ENCODE measurements around the gene LMO4.

DNA sequence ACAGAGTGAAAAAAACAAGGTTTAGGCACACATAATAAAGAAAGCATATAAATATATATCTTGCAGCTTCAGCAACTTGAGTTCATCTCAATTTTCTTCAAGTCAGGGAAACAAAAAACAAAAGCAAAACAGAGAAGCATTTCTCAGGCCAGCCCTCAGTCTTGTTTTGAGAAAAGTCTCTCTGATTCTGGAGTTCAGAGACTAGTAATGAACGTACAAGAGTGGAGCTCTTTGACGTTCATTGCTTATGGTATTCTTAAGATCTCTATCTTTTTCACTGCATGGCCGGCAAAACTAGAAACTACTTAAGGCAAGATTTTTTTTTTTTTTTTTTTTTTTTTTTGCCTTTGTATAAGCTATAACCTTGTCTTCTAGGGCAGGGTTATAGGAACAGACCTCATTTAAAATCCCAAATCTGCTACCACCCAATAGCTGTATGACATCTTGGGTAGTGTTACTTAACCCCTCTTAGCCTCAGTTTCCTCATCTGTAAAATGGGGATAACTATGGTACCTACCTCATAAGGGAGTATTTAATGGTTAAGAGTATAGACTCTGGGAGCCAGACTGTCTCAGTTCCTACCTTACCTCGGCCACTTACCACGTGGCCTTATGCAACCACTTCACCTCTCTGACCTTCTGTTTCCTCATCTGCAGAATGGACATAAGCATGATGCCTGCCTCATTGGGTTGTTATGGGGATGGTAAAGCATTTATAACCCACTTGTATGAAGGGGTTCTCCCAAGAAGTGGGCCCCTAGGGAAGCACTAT, 33.6 kb downstream of the LMO4 start:
- TF ChIP-seq, protein P1, sequence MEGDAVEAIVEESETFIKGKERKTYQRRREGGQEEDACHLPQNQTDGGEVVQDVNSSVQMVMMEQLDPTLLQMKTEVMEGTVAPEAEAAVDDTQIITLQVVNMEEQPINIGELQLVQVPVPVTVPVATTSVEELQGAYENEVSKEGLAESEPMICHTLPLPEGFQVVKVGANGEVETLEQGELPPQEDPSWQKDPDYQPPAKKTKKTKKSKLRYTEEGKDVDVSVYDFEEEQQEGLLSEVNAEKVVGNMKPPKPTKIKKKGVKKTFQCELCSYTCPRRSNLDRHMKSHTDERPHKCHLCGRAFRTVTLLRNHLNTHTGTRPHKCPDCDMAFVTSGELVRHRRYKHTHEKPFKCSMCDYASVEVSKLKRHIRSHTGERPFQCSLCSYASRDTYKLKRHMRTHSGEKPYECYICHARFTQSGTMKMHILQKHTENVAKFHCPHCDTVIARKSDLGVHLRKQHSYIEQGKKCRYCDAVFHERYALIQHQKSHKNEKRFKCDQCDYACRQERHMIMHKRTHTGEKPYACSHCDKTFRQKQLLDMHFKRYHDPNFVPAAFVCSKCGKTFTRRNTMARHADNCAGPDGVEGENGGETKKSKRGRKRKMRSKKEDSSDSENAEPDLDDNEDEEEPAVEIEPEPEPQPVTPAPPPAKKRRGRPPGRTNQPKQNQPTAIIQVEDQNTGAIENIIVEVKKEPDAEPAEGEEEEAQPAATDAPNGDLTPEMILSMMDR (IDR thresholded peaks at IDR 0.05; ENCODE audit: low read depth, low read length): no peak
- TF ChIP-seq EZH2phosphoT487 (IDR thresholded peaks at IDR 0.05; ENCODE audit: low read depth): no peak
